ENCODE data around the gene SUSD1.

DNA sequence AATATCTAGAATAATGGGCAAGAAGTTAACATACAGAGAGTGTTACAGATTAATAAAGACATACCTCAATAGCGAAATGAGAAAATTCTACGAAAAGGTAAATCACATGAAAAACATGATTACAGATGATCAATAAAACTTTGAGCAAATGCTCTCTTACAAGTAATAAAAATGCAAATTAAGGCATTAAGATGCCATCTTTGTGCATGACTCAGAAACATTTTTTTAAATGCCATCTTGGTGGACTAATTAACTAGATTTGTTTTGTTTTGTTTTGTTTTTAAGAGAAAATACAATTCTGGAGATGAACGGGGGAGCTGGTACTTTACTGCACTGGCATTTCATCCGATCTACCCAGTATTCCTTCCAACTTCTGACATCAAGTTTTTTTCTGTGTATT lies 130.2 kb downstream of the SUSD1 start:
- TF ChIP-seq, protein P1, sequence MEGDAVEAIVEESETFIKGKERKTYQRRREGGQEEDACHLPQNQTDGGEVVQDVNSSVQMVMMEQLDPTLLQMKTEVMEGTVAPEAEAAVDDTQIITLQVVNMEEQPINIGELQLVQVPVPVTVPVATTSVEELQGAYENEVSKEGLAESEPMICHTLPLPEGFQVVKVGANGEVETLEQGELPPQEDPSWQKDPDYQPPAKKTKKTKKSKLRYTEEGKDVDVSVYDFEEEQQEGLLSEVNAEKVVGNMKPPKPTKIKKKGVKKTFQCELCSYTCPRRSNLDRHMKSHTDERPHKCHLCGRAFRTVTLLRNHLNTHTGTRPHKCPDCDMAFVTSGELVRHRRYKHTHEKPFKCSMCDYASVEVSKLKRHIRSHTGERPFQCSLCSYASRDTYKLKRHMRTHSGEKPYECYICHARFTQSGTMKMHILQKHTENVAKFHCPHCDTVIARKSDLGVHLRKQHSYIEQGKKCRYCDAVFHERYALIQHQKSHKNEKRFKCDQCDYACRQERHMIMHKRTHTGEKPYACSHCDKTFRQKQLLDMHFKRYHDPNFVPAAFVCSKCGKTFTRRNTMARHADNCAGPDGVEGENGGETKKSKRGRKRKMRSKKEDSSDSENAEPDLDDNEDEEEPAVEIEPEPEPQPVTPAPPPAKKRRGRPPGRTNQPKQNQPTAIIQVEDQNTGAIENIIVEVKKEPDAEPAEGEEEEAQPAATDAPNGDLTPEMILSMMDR (conservative IDR thresholded peaks at IDR 0.05; ENCODE audit: low read length): no peak
- TF ChIP-seq EZH2phosphoT487 (IDR thresholded peaks at IDR 0.05; ENCODE audit: borderline replicate concordance): no peak

All from Loucy (cell line).